Mucosa of stomach (tissue), 1 donor: Measurements from ENCODE around the gene RPEL1.
"Not testable (repeated sequence)": the region's sequence is repeated elsewhere in the genome, so short reads cannot be mapped to it uniquely, and the experiment has no call there.

Experiments
- H3K27me3 ChIP-seq: one replicate; pipeline ENCODE4 v1.7.0; 2013; ENCODE audit warnings: mild to moderate bottlenecking, low read length; ENCODE audit not compliant: control insufficient read depth, insufficient read depth
- H3K36me3 ChIP-seq: one replicate; pipeline ENCODE4 v1.7.0; 2013; ENCODE audit warnings: low read length; ENCODE audit not compliant: control insufficient read depth, insufficient read depth
- H3K4me1 ChIP-seq: one replicate; pipeline ENCODE4 v1.7.0; 2013; ENCODE audit warnings: mild to moderate bottlenecking, low read length; ENCODE audit not compliant: control insufficient read depth, insufficient read depth
- H3K4me3 ChIP-seq: one replicate; pipeline ENCODE4 v1.7.0; 2013; ENCODE audit warnings: low read length
- H3K9ac ChIP-seq: one replicate; pipeline ENCODE4 v1.7.0; 2013; ENCODE audit warnings: mild to moderate bottlenecking, low read length, moderate library complexity
- H3K9me3 ChIP-seq: one replicate; pipeline ENCODE4 v1.7.0; 2013; ENCODE audit warnings: mild to moderate bottlenecking, low read length, moderate library complexity; ENCODE audit not compliant: control insufficient read depth
- donor health status: Pancreatic carcinoma.

The RPEL1 gene

GRCh38 chr10:103245587-103245986 is at the start of gene RPEL1:
TSS of gene RPEL1 (plus strand) at chr10:103245887. CDS start at chr10:103245997, 110 bp downstream.
- not testable (repeated sequence) for H3K9ac ChIP-seq, H3K9me3 ChIP-seq, H3K27me3 ChIP-seq, H3K4me3 ChIP-seq, H3K36me3 ChIP-seq
- peaks cover 27% of the 10 kb centered on the region for H3K4me1 ChIP-seq

- peaks cover 14% of the 10 kb centered on the region for H3K4me1 ChIP-seq
- H3K4me3 ChIP-seq: no peak overlapping the region
- no peaks in the 10 kb centered on the region for H3K36me3 ChIP-seq
- no peak overlapping the region for H3K9ac ChIP-seq
- no peaks in the 10 kb centered on the region for H3K9me3 ChIP-seq
- H3K27me3 ChIP-seq: no peaks in the 10 kb centered on the region
Measured at GRCh38 chr10:103196516-103196915, 49.2 kb upstream of the RPEL1 start.

DNA sequence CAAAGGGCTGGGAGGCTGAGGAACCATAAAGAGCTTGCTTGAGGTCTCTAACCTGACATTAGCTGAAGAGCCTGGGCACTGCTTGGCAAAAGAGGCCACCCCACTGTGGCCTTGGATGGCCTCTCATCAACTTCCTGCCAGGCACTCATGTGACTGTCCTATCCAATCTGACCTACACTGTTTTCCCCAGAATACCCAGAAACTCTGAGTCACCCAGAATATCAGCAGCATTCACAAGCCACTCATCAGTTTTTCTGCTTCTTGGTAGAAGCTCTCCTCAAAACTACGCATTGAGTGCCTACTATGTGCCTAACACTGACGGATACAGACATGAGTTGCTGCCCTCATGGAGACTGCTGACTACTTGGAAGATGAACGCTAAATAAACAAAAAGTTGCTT is 48.5 kb upstream of the RPEL1 start:
- no peak overlapping the region for H3K4me3 ChIP-seq
- peaks cover 12% of the 10 kb centered on the region for H3K4me1 ChIP-seq
- no peaks in the 10 kb centered on the region for H3K27me3 ChIP-seq
- H3K36me3 ChIP-seq: no peaks in the 10 kb centered on the region
- H3K9ac ChIP-seq: no peak overlapping the region
- H3K9me3 ChIP-seq: no peaks in the 10 kb centered on the region

DNA sequence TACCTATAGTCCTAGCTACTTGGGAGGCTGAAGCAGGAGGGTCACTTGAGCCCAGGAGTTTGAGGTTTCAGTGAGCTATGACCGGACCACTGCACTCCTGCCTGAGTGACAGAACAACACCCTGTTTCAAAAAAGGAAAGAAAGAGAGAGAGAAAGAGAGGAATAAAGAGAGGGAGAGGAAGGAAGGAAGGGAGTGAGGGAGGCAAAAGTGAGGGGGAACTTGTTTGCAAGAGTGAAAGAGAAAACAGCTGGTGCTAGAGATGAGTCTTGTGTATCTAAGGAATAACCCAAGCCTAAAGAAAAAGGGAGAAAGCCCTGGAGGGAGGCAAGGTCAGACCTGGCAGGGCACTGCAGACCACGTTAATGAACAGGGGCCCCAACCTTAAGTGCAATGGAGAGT is 47.8 kb upstream of the RPEL1 start:
- Histone ChIP-seq H3K4me3 (no peak overlapping the region), H3K9me3 (no peaks in the 10 kb centered on the region), H3K27me3 (no peaks in the 10 kb centered on the region), H3K4me1 (peaks cover 17% of the 10 kb centered on the region), H3K9ac (no peak overlapping the region), H3K36me3 (no peaks in the 10 kb centered on the region)

GRCh38 chr10:103198648-103199047 is 47.0 kb upstream of the RPEL1 start:
- H3K4me1 ChIP-seq: peaks cover 14% of the 10 kb centered on the region
- H3K27me3 ChIP-seq: no peaks in the 10 kb centered on the region

DNA sequence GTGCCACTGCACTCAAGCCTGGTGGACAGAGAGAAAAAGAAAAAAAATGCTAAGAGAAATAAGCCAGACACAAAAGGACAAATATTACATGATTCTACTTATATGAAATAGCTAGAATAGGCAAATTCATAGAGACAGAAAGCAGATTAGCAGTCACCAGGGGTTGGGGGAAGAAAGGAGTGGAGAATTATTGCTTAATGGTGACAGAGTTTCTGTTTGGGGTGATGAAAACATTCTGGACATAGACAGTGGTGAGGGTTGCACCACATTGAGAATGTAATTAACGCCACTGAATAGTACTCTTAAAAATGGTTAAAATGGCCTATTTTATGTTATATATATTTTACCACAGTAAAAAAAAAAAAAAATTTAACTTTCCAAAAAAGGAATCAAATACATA is 46.2 kb upstream of the RPEL1 start:
- Histone ChIP-seq H3K9ac (no peak overlapping the region), H3K4me1 (peaks cover 6% of the 10 kb centered on the region), H3K4me3 (no peak overlapping the region), H3K9me3 (no peaks in the 10 kb centered on the region), H3K27me3 (no peaks in the 10 kb centered on the region), H3K36me3 (no peaks in the 10 kb centered on the region)

More at GRCh38 chr10:103198648-103199047, 47.0 kb upstream of the RPEL1 start:
- Histone ChIP-seq H3K4me3 (no peak overlapping the region), H3K9ac (no peak overlapping the region), H3K36me3 (no peaks in the 10 kb centered on the region), H3K9me3 (no peaks in the 10 kb centered on the region)

DNA sequence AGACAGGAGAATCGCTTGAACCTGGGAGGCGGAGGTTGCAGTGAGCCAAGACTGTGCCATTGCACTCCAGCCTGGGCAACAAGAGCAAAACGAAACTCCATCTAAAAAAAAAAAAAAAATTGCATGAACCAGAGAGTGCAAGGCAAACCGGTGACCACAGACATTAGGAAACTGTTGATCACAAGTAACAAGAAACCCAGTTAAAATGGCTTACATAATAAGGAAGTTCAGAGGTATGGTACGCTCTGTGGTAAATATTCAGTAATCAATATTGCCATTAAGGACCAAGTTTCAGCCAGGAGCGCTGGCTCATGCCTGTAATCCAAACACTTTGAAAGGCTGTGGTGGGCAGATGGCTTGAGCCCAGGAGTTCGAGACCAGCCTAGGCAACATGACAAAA is 43.4 kb upstream of the RPEL1 start:
- Histone ChIP-seq H3K27me3 (no peaks in the 10 kb centered on the region), H3K9me3 (no peaks in the 10 kb centered on the region), H3K4me3 (no peak overlapping the region), H3K36me3 (no peaks in the 10 kb centered on the region), H3K9ac (no peak overlapping the region), H3K4me1 (peaks cover 6% of the 10 kb centered on the region)

DNA sequence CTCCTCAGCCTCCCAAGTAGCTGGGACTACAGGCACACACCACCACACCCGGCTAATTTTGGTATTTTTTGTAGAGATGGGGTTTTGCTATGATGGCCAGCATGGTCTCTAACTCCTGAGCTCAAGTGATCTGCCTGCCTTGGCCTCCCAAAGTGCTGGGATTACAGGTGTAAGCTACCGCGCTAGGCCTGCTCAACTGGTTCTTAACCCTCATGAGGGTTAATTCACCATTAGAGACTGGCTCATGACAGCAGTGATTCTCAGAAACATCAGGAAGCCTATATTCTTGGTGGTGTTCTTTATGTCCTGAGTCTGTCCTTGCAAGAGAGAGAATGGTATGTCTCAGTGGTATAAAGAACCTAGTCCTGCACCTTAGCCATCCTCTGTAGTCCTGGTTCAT is 42.2 kb upstream of the RPEL1 start:
- Histone ChIP-seq H3K4me3 (no peak overlapping the region), H3K9me3 (no peaks in the 10 kb centered on the region), H3K27me3 (no peaks in the 10 kb centered on the region), H3K36me3 (no peaks in the 10 kb centered on the region), H3K9ac (no peak overlapping the region), H3K4me1 (peaks cover 6% of the 10 kb centered on the region)

DNA sequence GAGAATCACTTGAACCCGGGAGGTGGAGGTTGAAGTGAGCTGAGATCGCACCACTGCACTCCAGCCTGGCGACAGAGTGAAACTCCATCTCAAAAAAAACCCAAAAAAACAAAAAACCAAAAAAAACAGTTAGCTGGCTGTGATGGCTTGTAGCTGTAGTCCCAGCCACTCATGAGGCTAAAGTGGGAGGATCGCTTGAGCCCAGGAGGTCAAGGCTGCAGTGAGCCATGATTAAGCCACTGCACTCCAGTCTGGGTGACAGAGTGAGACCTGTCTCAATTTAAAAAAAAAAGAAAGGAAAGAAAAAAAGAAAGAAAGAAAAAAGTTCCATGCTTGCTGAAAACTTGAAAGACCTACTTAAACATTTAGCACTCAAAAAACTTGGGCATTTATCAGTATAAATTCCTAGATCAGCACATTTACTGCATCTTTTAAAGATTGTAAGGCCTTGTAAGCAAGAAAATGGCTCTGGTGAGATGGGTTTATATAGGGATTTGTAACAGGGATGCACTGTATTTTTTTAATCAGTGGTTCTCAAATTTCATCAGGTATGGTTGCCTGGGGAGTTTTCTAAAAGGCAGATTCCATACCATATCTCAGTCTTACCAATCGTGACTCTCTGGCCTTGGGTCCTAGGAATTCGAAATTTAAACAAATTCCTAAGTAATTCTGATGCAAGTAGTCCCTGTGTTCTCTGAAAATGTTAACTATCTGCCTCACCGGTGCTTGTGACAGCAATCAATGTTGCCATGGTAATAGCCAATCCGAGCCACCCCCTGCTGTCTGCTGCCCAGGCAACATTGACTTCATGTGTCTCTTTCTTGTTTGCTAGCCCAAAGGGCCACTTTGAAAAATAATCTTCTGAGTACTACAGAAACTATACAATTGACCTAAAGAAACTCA is 41.1 kb upstream of the RPEL1 start:
- no peaks in the 10 kb centered on the region for H3K9me3 ChIP-seq
- no peak overlapping the region for H3K9ac ChIP-seq
- H3K4me1 ChIP-seq: peaks cover 6% of the 10 kb centered on the region
- H3K4me3 ChIP-seq: no peak overlapping the region
- H3K36me3 ChIP-seq: no peaks in the 10 kb centered on the region
- H3K27me3 ChIP-seq: no peaks in the 10 kb centered on the region

- H3K9ac ChIP-seq, H3K36me3 ChIP-seq, H3K9me3 ChIP-seq, H3K4me1 ChIP-seq, H3K27me3 ChIP-seq, H3K4me3 ChIP-seq: not testable (repeated sequence)
Measured at GRCh38 chr10:103205401-103205800, 40.3 kb upstream of the RPEL1 start.

DNA sequence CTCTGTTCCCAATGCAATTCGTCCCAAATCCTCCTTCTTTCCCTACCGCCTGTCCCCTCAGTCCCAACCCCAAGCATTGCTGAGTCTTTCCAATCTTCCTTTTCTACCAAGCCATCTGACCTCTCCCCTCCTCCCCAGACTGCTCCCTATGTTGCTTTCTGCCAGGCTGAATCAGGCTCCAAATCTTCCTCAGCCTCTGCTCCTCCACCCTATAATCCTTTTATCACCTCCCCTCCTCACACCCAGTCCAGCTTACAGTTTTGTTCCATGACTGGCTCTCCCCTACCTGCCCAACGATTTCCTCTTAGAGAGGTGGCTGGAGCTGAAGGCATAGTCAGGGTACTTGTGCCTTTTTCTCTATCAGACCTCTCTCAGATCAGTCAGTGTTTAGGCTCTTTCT is 39.0 kb upstream of the RPEL1 start:
- H3K36me3 ChIP-seq, H3K4me1 ChIP-seq, H3K9me3 ChIP-seq, H3K4me3 ChIP-seq, H3K27me3 ChIP-seq, H3K9ac ChIP-seq: not testable (repeated sequence)

DNA sequence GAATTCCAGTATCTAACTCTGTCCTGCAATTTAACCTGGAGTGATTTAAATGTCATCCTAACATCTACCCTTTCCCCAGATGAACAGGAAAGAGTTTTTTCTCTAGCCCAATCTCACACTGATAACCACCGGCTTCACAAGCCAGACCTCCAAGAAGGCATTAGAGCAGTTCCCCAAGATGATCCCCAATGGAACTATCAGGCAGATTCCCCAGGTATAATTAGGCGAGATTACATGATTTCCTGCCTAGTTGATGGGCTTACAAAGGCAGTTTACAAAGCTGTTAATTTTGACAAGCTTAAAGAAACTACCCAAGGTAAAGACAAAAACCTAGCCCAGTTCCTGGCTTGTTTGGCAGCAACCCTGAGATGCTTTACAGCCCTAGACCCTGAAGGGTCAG is 38.5 kb upstream of the RPEL1 start:
- Histone ChIP-seq H3K36me3 (no peaks in the 10 kb centered on the region), H3K27me3 (no peaks in the 10 kb centered on the region), H3K4me1 (peaks cover 6% of the 10 kb centered on the region), H3K9ac (no peak overlapping the region), H3K4me3 (no peak overlapping the region), H3K9me3 (no peaks in the 10 kb centered on the region)

- H3K36me3 ChIP-seq, H3K27me3 ChIP-seq, H3K4me1 ChIP-seq, H3K4me3 ChIP-seq, H3K9ac ChIP-seq, H3K9me3 ChIP-seq: not testable (repeated sequence)
Measured at GRCh38 chr10:103207643-103208042, 38.0 kb upstream of the RPEL1 start.
